Astrocyte (in vitro differentiated cells and primary cell): ENCODE results near the gene SH2B3. TPM values are rescaled to one million over a fixed set of nuclear protein-coding genes. Genes with fewer than 3 reads are reported as not detected.

Experiments
- DNase-seq: peaks from one replicate; pipeline ENCODE4 v3.0.0-alpha.2; 2010; ENCODE audit warnings: low read depth
- FAIRE-seq: peaks from 2 replicates; lab custom pipeline; 2011; peaks lifted over from hg19 to GRCh38; lab: Jason Lieb, UNC
- H2AFZ ChIP-seq: 2 replicates; pipeline ENCODE4 v1.6.0; 2012; ENCODE audit warnings: low read depth, low read length, inconsistent platforms
- H3K27ac ChIP-seq: 2 replicates; pipeline ENCODE4 v1.5.1; 2011; ENCODE audit warnings: low read depth, low read length, inconsistent platforms
- H3K27me3 ChIP-seq: 2 replicates; pipeline ENCODE4 v1.6.0; 2011; ENCODE audit warnings: low read length, inconsistent platforms; ENCODE audit not compliant: insufficient read depth
- H3K36me3 ChIP-seq: 2 replicates; pipeline ENCODE4 v1.5.1; 2011; ENCODE audit warnings: low read length, inconsistent platforms; ENCODE audit not compliant: insufficient read depth
- H3K4me1 ChIP-seq: 2 replicates; pipeline ENCODE4 v1.5.1; 2011; ENCODE audit warnings: low read length, inconsistent platforms; ENCODE audit not compliant: insufficient read depth
- H3K4me2 ChIP-seq: 2 replicates; pipeline ENCODE4 v1.6.0; 2012; ENCODE audit warnings: low read length, inconsistent platforms
- H3K4me3 ChIP-seq: 2 replicates; pipeline ENCODE4 v1.5.1; 2011; ENCODE audit warnings: low read depth, mild to moderate bottlenecking, low read length, inconsistent platforms; ENCODE audit not compliant: insufficient read depth
- H3K79me2 ChIP-seq: 2 replicates; pipeline ENCODE4 v1.6.0; 2012; ENCODE audit warnings: mild to moderate bottlenecking, low read length, inconsistent platforms; ENCODE audit not compliant: insufficient read depth
- H3K9ac ChIP-seq: 2 replicates; pipeline ENCODE4 v1.6.0; 2012; ENCODE audit warnings: mild to moderate bottlenecking, low read length, inconsistent platforms
- H3K9me3 ChIP-seq: 2 replicates; pipeline ENCODE4 v1.5.1; 2012; ENCODE audit warnings: low read depth, mild to moderate bottlenecking, low read length, inconsistent platforms; ENCODE audit not compliant: insufficient read depth
- H4K20me1 ChIP-seq: 2 replicates; pipeline ENCODE4 v1.6.0; 2012; ENCODE audit warnings: low read length, inconsistent platforms; ENCODE audit not compliant: insufficient read depth
- H3K27ac Mint-ChIP-seq: one replicate; pipeline ENCODE4 v1.8.0; 2021; ENCODE audit warnings: mild to moderate bottlenecking, mixed read lengths; ENCODE audit not compliant: unreplicated experiment
- H3K27me3 Mint-ChIP-seq: one replicate; pipeline ENCODE4 v1.8.0; 2021; ENCODE audit warnings: low read depth, mixed read lengths; ENCODE audit not compliant: unreplicated experiment
- H3K36me3 Mint-ChIP-seq: one replicate; pipeline ENCODE4 v1.8.0; 2021; ENCODE audit warnings: low read depth, mixed read lengths; ENCODE audit not compliant: unreplicated experiment
- H3K4me1 Mint-ChIP-seq: one replicate; pipeline ENCODE4 v1.8.0; 2021; ENCODE audit warnings: low read depth, mixed read lengths; ENCODE audit not compliant: unreplicated experiment
- H3K4me3 Mint-ChIP-seq: one replicate; pipeline ENCODE4 v1.8.0; 2021; ENCODE audit warnings: mild to moderate bottlenecking, moderate library complexity, mixed read lengths; ENCODE audit not compliant: unreplicated experiment
- H3K9me3 Mint-ChIP-seq: one replicate; pipeline ENCODE4 v1.8.0; 2021; ENCODE audit warnings: mild to moderate bottlenecking, mixed read lengths; ENCODE audit not compliant: unreplicated experiment
- EZH2 ChIP-seq: IDR thresholded peaks from 2 replicates; pipeline ENCODE4 v1.6.1; 2012; ENCODE audit warnings: mild to moderate bottlenecking, low read length, inconsistent platforms; ENCODE audit not compliant: insufficient read depth
- total RNA-seq: library from RNA; stranded (reverse); gene quantifications from 2 replicates; pipeline ENCODE4 v1.2.1, GENCODE V29; 2021
- TF ChIP-seq, protein P1 (sequence below): IDR thresholded peaks from 2 replicates; pipeline ENCODE4 v1.5.1; 2011; ENCODE audit warnings: low read depth, mild to moderate bottlenecking, inconsistent platforms, low read length, moderate library complexity; ENCODE audit not compliant: insufficient read depth

SH2B3 gene
- total RNA-seq, 1 donor from 2014 or later: 23.6 TPM

DNA sequence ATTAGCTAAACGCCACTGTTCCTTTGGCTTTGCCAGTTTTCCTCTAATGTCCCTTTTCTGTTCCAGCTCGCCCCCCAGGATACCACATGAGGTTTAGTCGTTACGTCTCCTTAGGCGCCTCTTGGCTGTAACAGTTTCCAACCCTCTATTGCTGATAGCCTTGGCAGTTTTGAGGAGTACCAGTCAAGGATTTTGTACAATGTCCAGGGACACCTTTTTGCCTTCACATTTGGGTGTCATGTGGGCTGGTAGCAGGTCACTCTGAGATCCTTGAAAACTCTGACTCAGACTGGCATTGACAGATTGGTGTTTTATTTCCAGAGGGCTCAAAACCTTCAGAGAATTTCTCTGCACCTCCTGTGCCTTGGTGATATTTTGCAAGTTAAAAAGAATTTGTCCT lies 14.1 kb downstream of the SH2B3 start:
- Mint-ChIP-seq H3K27me3 (no peaks in the 10 kb centered on the region), H3K9me3 (no peaks in the 10 kb centered on the region), H3K4me3 (no peak overlapping the region), H3K4me1 (no peaks in the 10 kb centered on the region), H3K27ac (peak overlapping the region; percentile 12), H3K36me3 (peaks cover 11% of the 10 kb centered on the region)
- TF ChIP-seq, protein P1, sequence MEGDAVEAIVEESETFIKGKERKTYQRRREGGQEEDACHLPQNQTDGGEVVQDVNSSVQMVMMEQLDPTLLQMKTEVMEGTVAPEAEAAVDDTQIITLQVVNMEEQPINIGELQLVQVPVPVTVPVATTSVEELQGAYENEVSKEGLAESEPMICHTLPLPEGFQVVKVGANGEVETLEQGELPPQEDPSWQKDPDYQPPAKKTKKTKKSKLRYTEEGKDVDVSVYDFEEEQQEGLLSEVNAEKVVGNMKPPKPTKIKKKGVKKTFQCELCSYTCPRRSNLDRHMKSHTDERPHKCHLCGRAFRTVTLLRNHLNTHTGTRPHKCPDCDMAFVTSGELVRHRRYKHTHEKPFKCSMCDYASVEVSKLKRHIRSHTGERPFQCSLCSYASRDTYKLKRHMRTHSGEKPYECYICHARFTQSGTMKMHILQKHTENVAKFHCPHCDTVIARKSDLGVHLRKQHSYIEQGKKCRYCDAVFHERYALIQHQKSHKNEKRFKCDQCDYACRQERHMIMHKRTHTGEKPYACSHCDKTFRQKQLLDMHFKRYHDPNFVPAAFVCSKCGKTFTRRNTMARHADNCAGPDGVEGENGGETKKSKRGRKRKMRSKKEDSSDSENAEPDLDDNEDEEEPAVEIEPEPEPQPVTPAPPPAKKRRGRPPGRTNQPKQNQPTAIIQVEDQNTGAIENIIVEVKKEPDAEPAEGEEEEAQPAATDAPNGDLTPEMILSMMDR: no peak
- TF ChIP-seq EZH2: no peak
- DNase-seq: no peak
- peaks cover 9% of the 10 kb centered on the region for H3K4me1 ChIP-seq
- H3K27me3 ChIP-seq: no peaks in the 10 kb centered on the region
- no peak overlapping the region for H3K4me2 ChIP-seq
- no peak overlapping the region for H2AFZ ChIP-seq
- H3K9ac ChIP-seq: no peak overlapping the region
- no peak overlapping the region for H3K4me3 ChIP-seq
- H3K36me3 ChIP-seq: peaks cover 30% of the 10 kb centered on the region
- H4K20me1 ChIP-seq: peaks cover 86% of the 10 kb centered on the region
- no peak overlapping the region for H3K27ac ChIP-seq
- FAIRE-seq: no peak
- H3K79me2 ChIP-seq: peaks cover 97% of the 10 kb centered on the region
- H3K9me3 ChIP-seq: no peaks in the 10 kb centered on the region

DNA sequence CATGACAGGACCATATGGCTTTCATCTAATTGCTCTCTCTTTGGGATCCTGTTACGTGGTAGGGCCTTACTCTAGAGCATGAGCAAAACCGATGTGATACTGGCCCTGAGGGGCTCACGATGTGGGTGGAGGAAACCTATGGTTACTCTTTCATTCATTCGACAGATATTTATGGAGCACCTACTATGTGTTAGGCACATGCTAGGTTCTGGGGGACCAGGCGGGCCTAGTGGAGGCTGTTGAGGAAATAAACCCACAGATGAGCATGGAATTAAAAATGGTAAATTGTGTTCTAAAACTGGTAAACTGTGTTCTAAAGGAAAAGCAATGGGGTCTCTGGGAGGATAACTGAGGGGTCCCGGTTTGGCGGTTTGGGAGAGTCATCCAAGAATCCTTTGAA lies 14.8 kb downstream of the SH2B3 start:
- peak overlapping the region; percentile 26 for H3K27ac Mint-ChIP-seq
- peaks cover 11% of the 10 kb centered on the region for H3K36me3 Mint-ChIP-seq
- no peak overlapping the region for H3K9ac ChIP-seq
- H3K79me2 ChIP-seq: peaks cover 97% of the 10 kb centered on the region
- H3K27me3 Mint-ChIP-seq: no peaks in the 10 kb centered on the region
- FAIRE-seq: no peak
- peaks cover 30% of the 10 kb centered on the region for H3K36me3 ChIP-seq
- peaks cover 16% of the 10 kb centered on the region for H3K4me1 ChIP-seq
- TF ChIP-seq, protein P1: no peak
- no peak for TF ChIP-seq EZH2
- no peaks in the 10 kb centered on the region for H3K9me3 Mint-ChIP-seq
- H4K20me1 ChIP-seq: peaks cover 88% of the 10 kb centered on the region
- H3K4me3 Mint-ChIP-seq: no peak overlapping the region
- no peak overlapping the region for H3K4me2 ChIP-seq
- peaks cover 4% of the 10 kb centered on the region for H3K4me1 Mint-ChIP-seq
- no peaks in the 10 kb centered on the region for H3K9me3 ChIP-seq
- DNase-seq: no peak
- H3K4me3 ChIP-seq: no peak overlapping the region
- no peak overlapping the region for H3K27ac ChIP-seq
- H2AFZ ChIP-seq: no peak overlapping the region
- H3K27me3 ChIP-seq: no peaks in the 10 kb centered on the region

DNA sequence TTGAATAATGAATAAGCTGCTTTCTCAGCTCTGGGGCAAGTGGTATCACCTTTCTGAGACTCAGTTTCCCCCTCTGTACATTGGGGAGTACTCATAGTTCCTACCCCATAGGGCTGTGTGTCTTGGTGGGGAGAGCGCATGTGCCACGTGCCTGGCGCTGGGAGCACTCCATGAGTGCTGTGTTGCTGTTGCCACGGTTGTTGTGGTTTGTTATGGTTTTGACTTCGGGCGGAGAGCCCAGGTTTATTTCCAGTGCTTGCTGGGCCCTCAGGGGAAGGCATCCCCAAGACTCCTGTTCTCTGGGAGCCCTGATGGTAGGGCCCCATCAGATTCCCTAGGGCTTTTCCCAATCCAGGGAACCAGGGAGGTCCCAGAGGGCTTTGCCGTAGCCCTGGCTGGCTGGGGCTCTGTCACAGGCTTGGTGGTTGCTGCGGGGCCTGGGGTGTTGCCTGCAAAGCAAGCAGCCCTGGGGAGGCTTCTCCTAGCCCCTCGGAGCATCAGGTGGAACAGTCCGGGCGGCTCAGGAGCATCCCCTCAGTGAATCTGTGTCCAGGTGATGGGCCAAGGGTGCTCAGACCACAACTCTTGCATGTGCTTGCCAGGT lies 18.6 kb downstream of the SH2B3 start:
- H3K27ac Mint-ChIP-seq: no peak overlapping the region
- H4K20me1 ChIP-seq: peaks cover 90% of the 10 kb centered on the region
- no peak overlapping the region for H3K4me2 ChIP-seq
- FAIRE-seq: no peak
- no peaks in the 10 kb centered on the region for H3K27me3 ChIP-seq
- H3K4me3 ChIP-seq: no peak overlapping the region
- peaks cover 20% of the 10 kb centered on the region for H3K36me3 ChIP-seq
- H3K4me1 ChIP-seq: peaks cover 28% of the 10 kb centered on the region
- no peak overlapping the region for H3K4me3 Mint-ChIP-seq
- no peak for DNase-seq
- H2AFZ ChIP-seq: no peak overlapping the region
- TF ChIP-seq EZH2: no peak
- TF ChIP-seq, protein P1: no peak
- peaks cover 99% of the 10 kb centered on the region for H3K79me2 ChIP-seq
- H3K36me3 Mint-ChIP-seq: peaks cover 7% of the 10 kb centered on the region
- no peak overlapping the region for H3K9ac ChIP-seq
- no peak overlapping the region for H3K27ac ChIP-seq
- H3K4me1 Mint-ChIP-seq: peaks cover 11% of the 10 kb centered on the region
- H3K27me3 Mint-ChIP-seq: no peaks in the 10 kb centered on the region
- H3K9me3 Mint-ChIP-seq: no peaks in the 10 kb centered on the region
- H3K9me3 ChIP-seq: no peaks in the 10 kb centered on the region
